H9 (cell line): ENCODE data around the gene SIL1. TPM values are rescaled to one million over a fixed set of nuclear protein-coding genes. Genes with fewer than 3 reads are reported as not detected.

Experiments used
- DNase-seq: peaks from one replicate; pipeline ENCODE4 v3.0.0-alpha.2; 2017
- H2AFZ ChIP-seq: one replicate; pipeline ENCODE4 v1.6.1; 2013; ENCODE audit warnings: mild to moderate bottlenecking, low read length, control low read depth, moderate library complexity
- H2AK5ac ChIP-seq: 2 replicates; pipeline ENCODE4 v1.6.1; 2013; ENCODE audit warnings: low read length, control low read depth, mixed read lengths; ENCODE audit not compliant: insufficient read length
- H2BK120ac ChIP-seq: one replicate; pipeline ENCODE4 v1.6.1; 2013; ENCODE audit warnings: low read depth, mild to moderate bottlenecking, low read length, control low read depth, inconsistent platforms; ENCODE audit not compliant: poor library complexity, severe bottlenecking
- H2BK12ac ChIP-seq: 2 replicates; pipeline ENCODE4 v1.6.1; 2013; ENCODE audit warnings: low read length, control low read depth, mixed read lengths, low read depth; ENCODE audit not compliant: insufficient read length
- H2BK15ac ChIP-seq: 2 replicates; pipeline ENCODE4 v1.6.1; 2013; ENCODE audit warnings: low read depth, low read length, control low read depth
- H2BK20ac ChIP-seq: one replicate; pipeline ENCODE4 v1.6.1; 2013; ENCODE audit warnings: low read depth, mild to moderate bottlenecking, low read length, control low read depth, inconsistent platforms; ENCODE audit not compliant: poor library complexity, severe bottlenecking
- H2BK5ac ChIP-seq: 2 replicates; pipeline ENCODE4 v1.6.1; 2013; ENCODE audit warnings: low read length, control low read depth, mixed read lengths; ENCODE audit not compliant: insufficient read length
- H3K14ac ChIP-seq: 2 replicates; pipeline ENCODE4 v1.6.1; 2013; ENCODE audit warnings: low read length, control low read depth; ENCODE audit not compliant: insufficient read depth
- H3K18ac ChIP-seq: 2 replicates; pipeline ENCODE4 v1.6.1; 2013; ENCODE audit warnings: low read depth, mild to moderate bottlenecking, mixed read lengths, low read length, control low read depth; ENCODE audit not compliant: insufficient read length
- H3K23ac ChIP-seq: 2 replicates; pipeline ENCODE4 v1.6.1; 2013; ENCODE audit warnings: low read length, control low read depth, mixed read lengths, low read depth; ENCODE audit not compliant: insufficient read length
- H3K23me2 ChIP-seq: 2 replicates; pipeline ENCODE4 v1.6.1; 2013; ENCODE audit warnings: low read depth, mild to moderate bottlenecking, mixed read lengths, low read length, control low read depth; ENCODE audit not compliant: insufficient read length, poor library complexity, severe bottlenecking
- H3K27ac ChIP-seq: 2 replicates; pipeline ENCODE4 v1.5.1; 2013; ENCODE audit warnings: low read length, control low read depth, mixed read lengths, low read depth; ENCODE audit not compliant: insufficient read length
- H3K27me3 ChIP-seq: 2 replicates; pipeline ENCODE4 v1.6.1; 2013; ENCODE audit warnings: low read length, control low read depth, inconsistent platforms; ENCODE audit not compliant: insufficient read depth
- H3K4ac ChIP-seq: 2 replicates; pipeline ENCODE4 v1.6.1; 2013; ENCODE audit warnings: low read depth, mild to moderate bottlenecking, control low read depth, inconsistent platforms, low read length, moderate library complexity
- H3K4me1 ChIP-seq: 2 replicates; pipeline ENCODE4 v1.6.1; 2013; ENCODE audit warnings: low read length, control low read depth, inconsistent platforms; ENCODE audit not compliant: insufficient read depth
- H3K4me2 ChIP-seq: 2 replicates; pipeline ENCODE4 v1.6.1; 2013; ENCODE audit warnings: low read length, control low read depth, mixed read lengths; ENCODE audit not compliant: insufficient read length, insufficient read depth
- H3K56ac ChIP-seq: 2 replicates; pipeline ENCODE4 v1.6.1; 2013; ENCODE audit warnings: low read depth, mild to moderate bottlenecking, mixed read lengths, low read length, control low read depth; ENCODE audit not compliant: insufficient read length
- H3K79me1 ChIP-seq: 2 replicates; pipeline ENCODE4 v1.6.1; 2013; ENCODE audit warnings: low read depth, mild to moderate bottlenecking, moderate library complexity, low read length, control low read depth, inconsistent platforms; ENCODE audit not compliant: insufficient read depth, poor library complexity, severe bottlenecking
- H3K79me2 ChIP-seq: 2 replicates; pipeline ENCODE4 v1.6.1; 2013; ENCODE audit warnings: low read length, control low read depth, inconsistent platforms; ENCODE audit not compliant: insufficient read depth
- H3K9ac ChIP-seq: 2 replicates; pipeline ENCODE4 v1.6.1; 2013; ENCODE audit warnings: low read length, control low read depth, mixed read lengths; ENCODE audit not compliant: insufficient read length; ENCODE audit errors: extremely low read depth
- H3K9me3 ChIP-seq: one replicate; pipeline ENCODE4 v1.6.1; 2013; ENCODE audit warnings: low read depth, low read length, inconsistent platforms; ENCODE audit not compliant: control insufficient read depth
- H3T11ph ChIP-seq: one replicate; pipeline ENCODE4 v1.6.1; 2013; ENCODE audit warnings: mild to moderate bottlenecking, low read length, control low read depth, inconsistent platforms
- H4K20me1 ChIP-seq: one replicate; pipeline ENCODE4 v1.6.1; 2013; ENCODE audit not compliant: control insufficient read depth, insufficient read length, insufficient read depth
- H4K5ac ChIP-seq: 2 replicates; pipeline ENCODE4 v1.6.1; 2013; ENCODE audit warnings: low read depth, mild to moderate bottlenecking, mixed read lengths, low read length, control low read depth; ENCODE audit not compliant: insufficient read length
- H4K8ac ChIP-seq: replicated peaks from 2 replicates; pipeline ENCODE4 v1.6.1; 2013; ENCODE audit warnings: low read length, control low read depth, mixed read lengths, low read depth; ENCODE audit not compliant: insufficient read length
- H4K91ac ChIP-seq: 2 replicates; pipeline ENCODE4 v1.6.1; 2013; ENCODE audit warnings: low read depth, mild to moderate bottlenecking, moderate library complexity, mixed read lengths, low read length, control low read depth; ENCODE audit not compliant: insufficient read length
- H3K27ac Mint-ChIP-seq, 3 experiments: 2 replicates in 2 of 3; 3 replicates in 1 of 3; pipeline ENCODE4 v1.8.0; 2020 to 2021; ENCODE audit warnings: mixed read lengths in 3 of 3, mild to moderate bottlenecking in 1 of 3, moderate library complexity in 1 of 3
- H3K27me3 Mint-ChIP-seq: 2 replicates; pipeline ENCODE4 v1.8.0; 2021; ENCODE audit warnings: low read depth, mild to moderate bottlenecking, moderate library complexity, mixed read lengths
- H3K36me3 Mint-ChIP-seq, 3 experiments: 2 replicates in 2 of 3; 3 replicates in 1 of 3; pipeline ENCODE4 v1.8.0; 2020 to 2021; ENCODE audit warnings: low read depth in 3 of 3, mixed read lengths in 3 of 3; ENCODE audit not compliant: insufficient read depth in 1 of 3
- H3K4me1 Mint-ChIP-seq, 2 experiments: 2 replicates each; pipeline ENCODE4 v1.8.0; 2020; ENCODE audit warnings: mixed read lengths in 2 of 2
- H3K4me3 Mint-ChIP-seq, 2 experiments: 2 replicates in 1 of 2; 3 replicates in 1 of 2; pipeline ENCODE4 v1.8.0; 2020 to 2021; ENCODE audit warnings: mild to moderate bottlenecking in 2 of 2, mixed read lengths in 2 of 2, moderate library complexity in 1 of 2
- H3K9me3 Mint-ChIP-seq, 2 experiments: 2 replicates in 1 of 2; 3 replicates in 1 of 2; pipeline ENCODE4 v1.8.0; 2020; ENCODE audit warnings: mild to moderate bottlenecking in 2 of 2, mixed read lengths in 2 of 2, moderate library complexity in 1 of 2
- CTCF ChIP-seq: fragments of 200-600 bp; sonication (generic); conservative IDR thresholded peaks from 3 replicates; pipeline ENCODE4 v1.8.0; 2021; ENCODE audit warnings: antibody characterized with exemption, mild to moderate bottlenecking
- WGBS: extraction: QIAGEN DNeasy Blood & Tissue Kit; methylation state at CpG from one replicate; pipeline ENCODE4 v1.1.7; 2013; ENCODE audit warnings: missing lambda C conversion rate, low lambda C conversion rate, mixed read lengths; ENCODE audit not compliant: insufficient read length; ENCODE audit errors: extremely low coverage; 5-methylcytosine and 5-hydroxymethylcytosine counted together
- total RNA-seq: library from RNA; stranded (reverse); gene quantifications from 2 replicates; pipeline ENCODE4 v1.2.1, GENCODE V29; 2021

SIL1 gene
- total RNA-seq, 1 experiment from 2014 or later = 10.6 TPM

GRCh38 chr5:139132515-139132914 is 65.7 kb downstream of the SIL1 start:
- no peak overlapping the region for H2AK5ac ChIP-seq
- no peak overlapping the region for H4K8ac ChIP-seq
- no peak overlapping the region for H3T11ph ChIP-seq
- no peak overlapping the region for H2BK20ac ChIP-seq
- no peak overlapping the region for H2BK120ac ChIP-seq
- no peaks in the 10 kb centered on the region for H3K23me2 ChIP-seq
- no peaks in the 10 kb centered on the region; the same call in 1 of the 2 replicates for H3K27me3 Mint-ChIP-seq
- H3K27ac Mint-ChIP-seq = no peak overlapping the region
- H2BK5ac ChIP-seq = no peak overlapping the region
- WGBS = no CpG with 5 or more reads among the region's 3 CpGs
- H3K36me3 Mint-ChIP-seq = no peaks in the 10 kb centered on the region
- TF ChIP-seq CTCF = no peak
- H3K56ac ChIP-seq = no peak overlapping the region
- no peak overlapping the region for H2BK12ac ChIP-seq
- no peaks in the 10 kb centered on the region for H3K9me3 Mint-ChIP-seq
- H2AFZ ChIP-seq = no peak overlapping the region
- H4K5ac ChIP-seq = no peak overlapping the region
- H3K79me1 ChIP-seq = no peaks in the 10 kb centered on the region
- no peaks in the 10 kb centered on the region for H3K27me3 ChIP-seq
- peaks cover 16 to 26% of the 10 kb centered on the region in 2 experiments for H3K4me1 Mint-ChIP-seq
- H3K18ac ChIP-seq = no peak overlapping the region
- no peak overlapping the region for H3K4me3 Mint-ChIP-seq
- H3K79me2 ChIP-seq = no peaks in the 10 kb centered on the region
- no peak overlapping the region for H4K91ac ChIP-seq
- no peak overlapping the region for H3K4me2 ChIP-seq
- no peak for DNase-seq
- no peaks in the 10 kb centered on the region for H3K9me3 ChIP-seq
- H3K23ac ChIP-seq = no peak overlapping the region
- no peaks in the 10 kb centered on the region; the same call in 1 of the 2 replicates for H3K4me1 ChIP-seq
- no peaks in the 10 kb centered on the region for H4K20me1 ChIP-seq
- H3K4ac ChIP-seq = no peak overlapping the region
- no peak overlapping the region for H3K9ac ChIP-seq
- no peak overlapping the region for H2BK15ac ChIP-seq
- no peak overlapping the region for H3K14ac ChIP-seq
- no peak overlapping the region for H3K27ac ChIP-seq
